HG02852 (cell line): ENCODE results near the gene FBLN7.

Source experiments
- ATAC-seq: cut with Tn5 transposase; IDR thresholded peaks from one replicate; pipeline ENCODE4 v1.9.1; 2021; ENCODE audit warnings: mild to moderate bottlenecking, moderate library complexity; ENCODE audit not compliant: unreplicated experiment

Gene FBLN7

GRCh38 chr2:112140205-112140802, 2.1 kb downstream of the FBLN7 start:
- ATAC-seq, result no peak

GRCh38 chr2:112140899-112141625, 2.9 kb downstream of the FBLN7 start:
- ATAC-seq, result no peak

GRCh38 chr2:112141626-112142007, 3.4 kb downstream of the FBLN7 start:
- ATAC-seq, result no peak

DNA sequence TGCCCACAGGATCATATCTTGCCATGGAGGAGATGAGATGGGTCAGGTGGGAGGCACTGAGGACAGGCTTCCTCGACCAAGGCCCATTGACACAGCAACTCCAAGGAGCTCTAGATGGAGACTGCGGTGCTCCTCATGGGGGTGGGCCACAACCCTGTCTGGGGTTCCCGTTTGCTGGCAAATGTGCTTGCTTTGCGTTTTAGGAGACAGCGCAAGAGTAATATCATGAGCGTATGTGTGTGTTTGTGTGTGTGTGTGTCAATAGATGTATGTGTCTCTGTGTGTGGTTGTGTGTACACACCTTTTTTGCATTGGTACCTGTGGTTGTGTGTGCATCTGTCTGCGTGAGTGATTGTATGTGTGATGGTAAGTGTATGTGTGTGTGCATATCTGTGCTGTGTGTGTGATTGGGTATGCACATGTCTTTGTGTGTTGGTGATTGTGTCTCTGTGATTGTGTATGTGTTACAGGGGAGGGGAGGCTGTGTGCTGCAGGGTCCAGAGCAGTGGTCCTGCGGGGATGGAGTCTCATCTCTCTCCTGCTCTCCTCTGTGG, 4.4 kb downstream of the FBLN7 start:
- ATAC-seq, result no peak

DNA sequence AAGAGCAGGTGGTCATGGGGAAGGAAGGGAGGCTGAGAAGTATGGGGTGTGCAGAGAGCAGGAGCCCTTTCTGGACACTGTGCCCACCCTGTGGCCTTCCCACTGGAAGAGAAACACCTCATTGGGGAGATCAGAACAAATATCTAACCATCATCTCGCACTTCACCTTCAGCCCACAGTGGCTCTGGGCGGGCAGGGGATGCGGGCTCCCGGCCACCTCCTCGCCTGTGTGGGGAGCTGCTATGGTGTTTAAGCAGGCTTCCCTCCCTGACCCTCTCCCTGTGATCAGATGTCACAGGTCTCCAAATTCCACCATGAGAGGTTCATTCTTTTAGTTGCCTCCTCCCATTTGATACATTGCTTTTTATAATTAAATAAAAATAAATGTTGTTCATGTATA, 5.0 kb downstream of the FBLN7 start:
- ATAC-seq, result no peak

DNA sequence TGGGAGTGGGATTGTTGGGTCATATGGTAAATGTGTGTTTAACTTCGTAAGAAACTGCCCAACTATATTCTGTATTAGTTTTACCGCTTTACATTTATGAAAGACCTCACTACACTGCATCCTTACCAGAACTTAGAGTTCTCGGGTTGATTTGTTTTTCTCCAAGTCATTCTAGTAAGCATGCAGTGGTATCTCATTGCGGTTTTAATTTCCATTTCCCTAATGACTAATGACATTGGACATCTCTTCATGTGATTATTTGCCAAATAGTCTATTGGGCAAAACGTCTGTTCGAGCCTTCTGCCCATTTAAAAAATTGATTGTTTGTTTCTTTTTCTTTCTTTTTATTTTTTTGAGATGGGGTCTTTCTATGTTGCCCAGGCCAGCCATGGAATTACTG, 6.8 kb downstream of the FBLN7 start:
- no peak for ATAC-seq

DNA sequence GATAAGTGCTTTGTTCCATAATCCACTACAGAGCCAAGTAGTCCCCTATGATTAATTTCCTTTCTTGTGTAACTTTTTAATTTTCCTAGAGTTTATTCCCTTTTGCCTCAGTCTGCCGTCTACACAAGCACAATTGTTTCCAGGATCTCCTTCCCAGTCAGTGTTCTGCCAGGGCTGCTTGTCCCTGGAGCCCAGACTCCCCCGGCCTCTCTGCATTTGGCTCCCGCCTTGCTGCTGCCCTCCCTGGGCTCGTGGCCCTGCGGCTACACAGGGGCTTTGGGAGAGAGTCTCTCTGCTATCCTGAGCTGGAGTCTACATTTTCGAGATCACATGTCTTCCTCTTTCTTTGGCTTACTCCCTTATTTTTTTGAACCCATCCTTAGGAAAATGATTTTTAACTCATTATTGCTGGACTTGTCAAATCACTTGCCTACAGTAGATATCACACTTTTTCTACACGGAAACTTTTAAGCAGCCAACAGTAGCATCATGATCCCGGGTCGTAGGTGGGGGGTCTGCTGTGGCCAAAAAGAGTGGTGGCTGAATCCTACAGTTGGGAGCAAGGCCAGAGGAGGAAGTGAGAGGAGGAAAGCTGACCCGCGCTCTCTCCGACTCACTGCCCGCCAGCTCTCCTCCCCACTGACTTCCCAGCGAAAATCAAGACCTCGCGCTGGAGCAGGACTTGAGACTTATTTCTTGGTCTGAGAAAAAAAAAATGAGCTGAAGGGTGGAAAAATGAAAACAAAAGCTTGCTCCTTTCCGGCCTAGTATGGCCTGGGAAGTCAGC, 9.4 kb downstream of the FBLN7 start:
- ATAC-seq, result no peak

GRCh38 chr2:112148477-112148876, 10.3 kb downstream of the FBLN7 start:
- no peak for ATAC-seq

DNA sequence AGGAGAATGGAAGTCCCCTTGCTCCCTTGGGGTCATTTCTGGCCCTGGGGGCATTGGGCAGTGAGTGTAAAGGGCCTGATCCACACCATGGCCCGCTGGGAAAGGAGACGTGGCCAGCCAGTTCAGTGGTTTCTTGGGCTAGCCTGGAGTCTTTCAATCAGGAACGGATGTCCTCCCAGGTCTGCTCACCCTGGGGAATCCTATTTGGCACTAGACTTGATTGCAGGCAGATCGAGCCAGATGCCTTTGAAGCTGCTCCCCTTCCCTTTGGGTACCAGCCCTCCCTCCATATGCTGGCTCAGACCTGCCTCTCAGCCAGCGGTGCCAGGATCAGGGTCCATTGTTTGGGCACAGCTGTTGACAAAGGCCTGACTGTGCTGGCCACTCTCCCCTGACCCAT, 11.0 kb downstream of the FBLN7 start:
- ATAC-seq, result no peak

DNA sequence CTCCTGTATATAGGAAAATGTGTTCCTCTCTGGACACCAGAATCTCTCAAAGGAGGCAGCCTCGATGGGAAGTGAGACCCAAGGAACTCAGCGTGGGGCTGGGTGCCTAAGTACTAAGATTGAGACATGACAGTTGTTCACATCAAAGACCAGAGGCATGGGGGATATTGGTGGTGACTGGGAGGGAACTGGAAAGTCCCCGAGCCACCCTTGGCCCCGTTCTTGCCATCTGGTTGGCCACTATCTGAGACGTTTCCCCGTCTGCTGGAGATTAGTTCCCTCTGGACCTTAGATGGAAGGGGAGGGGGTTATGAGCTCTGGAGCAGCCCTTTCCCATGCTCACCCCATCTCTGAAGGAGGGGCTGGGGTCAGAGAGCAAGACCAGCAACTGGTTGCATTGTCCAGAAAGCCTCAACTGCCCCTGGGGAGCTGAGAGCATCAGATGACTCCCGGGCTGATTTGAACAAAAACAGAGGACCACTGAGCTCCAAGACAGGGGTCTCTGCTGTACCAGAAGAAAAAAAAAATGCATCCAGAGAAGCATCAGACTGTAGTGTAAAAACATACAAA, 11.8 kb downstream of the FBLN7 start:
- ATAC-seq, result no peak

DNA sequence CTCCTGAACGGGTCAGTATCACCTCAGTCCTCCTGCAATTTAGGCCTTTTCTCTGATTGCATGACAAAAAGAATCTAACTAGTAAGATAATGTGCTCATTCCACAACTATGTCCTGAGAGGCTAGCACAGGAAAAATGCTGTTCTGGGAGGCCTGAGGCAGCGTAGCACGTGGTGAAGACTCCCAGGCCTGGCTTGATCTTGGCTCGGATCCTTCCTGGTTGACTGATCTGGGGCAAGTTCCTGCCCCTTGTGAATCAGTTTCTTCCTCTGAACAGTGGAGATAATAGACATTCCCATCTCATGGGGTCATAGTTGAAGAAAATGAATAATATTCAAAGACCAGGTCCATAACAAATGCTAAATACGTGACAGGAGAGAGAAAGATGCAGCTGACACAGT, 12.3 kb downstream of the FBLN7 start:
- no peak for ATAC-seq

- no peak for ATAC-seq
Observed at GRCh38 chr2:112150851-112151250, 12.7 kb downstream of the FBLN7 start.

DNA sequence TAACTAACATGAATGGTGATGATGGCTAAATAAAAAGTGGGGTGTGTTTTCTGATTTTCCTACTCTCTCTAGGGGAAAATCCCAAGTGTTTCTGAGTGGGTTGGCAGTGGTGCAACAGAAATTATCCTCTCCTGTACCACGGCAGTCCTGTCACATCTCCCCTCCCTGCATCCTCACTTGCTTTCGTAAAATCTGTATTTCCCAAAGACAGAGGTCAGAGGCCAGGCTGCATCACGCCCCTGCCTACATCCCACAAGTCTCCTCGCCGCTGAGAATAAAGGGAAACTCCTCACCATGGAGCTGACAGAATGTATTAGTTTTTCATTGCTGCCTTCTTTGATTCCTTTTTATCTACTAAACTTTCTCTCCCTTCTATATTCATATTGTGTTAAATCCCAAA, 13.1 kb downstream of the FBLN7 start:
- ATAC-seq, result no peak

DNA sequence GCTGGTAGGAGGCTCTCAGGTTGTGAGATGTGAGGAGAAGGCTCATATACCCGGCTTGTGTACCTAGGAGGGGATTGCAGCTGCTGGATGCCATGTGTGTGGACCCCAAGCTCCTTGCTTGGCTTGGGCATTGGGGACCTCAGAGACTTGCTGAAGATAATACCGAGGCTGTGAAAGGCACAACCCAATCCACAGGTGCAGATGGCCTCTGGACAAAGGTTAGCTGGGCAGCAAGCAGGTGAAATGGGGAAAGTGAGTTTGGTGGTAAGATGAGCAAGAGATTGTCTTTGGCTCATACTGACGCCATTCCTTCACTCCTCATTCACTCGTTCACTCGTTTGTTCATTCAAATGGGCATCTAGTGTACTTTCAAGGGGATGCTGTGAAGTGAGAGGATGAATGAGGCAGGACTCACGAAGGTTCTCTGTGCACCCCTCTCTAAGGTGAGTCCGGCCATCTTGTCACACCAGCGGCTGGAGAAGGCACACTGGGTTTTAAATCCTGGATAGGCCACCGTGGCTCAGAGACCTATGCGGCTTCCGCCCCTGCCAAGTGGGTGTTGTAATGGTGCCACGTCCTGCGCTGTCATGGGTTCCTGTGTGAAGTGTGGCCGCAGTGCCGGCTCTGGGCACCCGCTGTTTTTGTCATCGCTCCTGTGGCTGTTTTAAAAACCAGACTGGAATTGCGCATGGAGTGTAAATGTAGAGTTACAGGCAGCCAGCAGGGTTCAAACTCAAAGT, 13.7 kb downstream of the FBLN7 start:
- ATAC-seq, result no peak

DNA sequence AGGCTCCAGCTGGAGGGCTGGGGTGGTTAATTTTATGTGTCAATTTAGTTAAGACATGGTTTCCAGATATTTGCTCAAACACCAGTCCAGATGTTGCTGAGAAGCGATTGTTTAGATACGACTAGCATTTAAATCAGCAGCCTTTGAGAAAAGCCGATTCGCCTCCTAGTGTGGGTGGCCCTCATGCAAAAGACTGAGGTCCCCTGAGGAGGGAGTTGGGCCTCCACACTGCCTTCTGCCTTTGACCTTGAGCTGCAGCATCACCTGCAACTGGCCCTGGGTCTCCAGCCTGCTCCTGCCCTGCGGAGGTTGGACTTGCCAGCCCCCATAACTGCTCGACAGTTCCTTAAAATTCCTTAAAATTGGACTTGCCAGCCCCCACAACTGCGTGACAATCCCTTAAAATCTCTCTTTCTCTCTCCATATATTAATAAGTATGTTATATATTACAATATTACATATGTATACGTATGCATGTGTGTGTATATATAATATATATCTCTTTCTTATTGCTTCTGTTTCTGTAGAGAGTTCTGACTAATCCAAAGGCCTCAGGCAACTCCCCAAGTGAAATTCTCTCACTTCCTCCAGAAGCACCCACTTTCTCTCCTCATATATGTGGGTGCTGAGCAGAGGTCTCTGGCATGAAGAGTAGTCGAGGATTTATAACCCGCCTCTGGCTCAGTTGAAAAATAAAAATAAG, 14.4 kb downstream of the FBLN7 start:
- ATAC-seq, result no peak

DNA sequence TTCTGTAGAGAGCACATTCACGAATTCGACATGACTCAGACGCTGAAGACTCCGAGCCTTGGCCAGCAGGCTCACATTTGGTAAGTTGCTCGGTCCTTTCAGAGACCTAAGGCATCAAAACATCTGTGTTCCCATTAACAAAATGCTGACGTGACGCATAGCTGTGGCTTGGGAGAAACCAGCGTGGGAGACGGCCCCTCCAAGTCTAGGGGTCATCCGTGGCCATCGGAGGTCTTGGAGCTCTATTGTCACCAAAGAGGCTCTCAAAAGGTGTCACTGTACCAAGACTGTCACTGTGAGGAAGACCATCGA, 14.9 kb downstream of the FBLN7 start:
- no peak for ATAC-seq

- ATAC-seq, result no peak
Observed at GRCh38 chr2:112153501-112153900, 15.3 kb downstream of the FBLN7 start.

GRCh38 chr2:112154246-112155117, 16.3 kb downstream of the FBLN7 start:
- ATAC-seq, result no peak
